HuH-7.5 (cell line): Measurements from ENCODE around the gene ANXA2.
"Not testable (repeated sequence)": the region's sequence is repeated elsewhere in the genome, so short reads cannot be mapped to it uniquely, and the experiment has no call there.

ENCODE experiments used
- DNase-seq: peaks from one replicate; pipeline ENCODE4 v3.0.0; 2011; ENCODE audit warnings: low spot score

The ANXA2 gene

DNA sequence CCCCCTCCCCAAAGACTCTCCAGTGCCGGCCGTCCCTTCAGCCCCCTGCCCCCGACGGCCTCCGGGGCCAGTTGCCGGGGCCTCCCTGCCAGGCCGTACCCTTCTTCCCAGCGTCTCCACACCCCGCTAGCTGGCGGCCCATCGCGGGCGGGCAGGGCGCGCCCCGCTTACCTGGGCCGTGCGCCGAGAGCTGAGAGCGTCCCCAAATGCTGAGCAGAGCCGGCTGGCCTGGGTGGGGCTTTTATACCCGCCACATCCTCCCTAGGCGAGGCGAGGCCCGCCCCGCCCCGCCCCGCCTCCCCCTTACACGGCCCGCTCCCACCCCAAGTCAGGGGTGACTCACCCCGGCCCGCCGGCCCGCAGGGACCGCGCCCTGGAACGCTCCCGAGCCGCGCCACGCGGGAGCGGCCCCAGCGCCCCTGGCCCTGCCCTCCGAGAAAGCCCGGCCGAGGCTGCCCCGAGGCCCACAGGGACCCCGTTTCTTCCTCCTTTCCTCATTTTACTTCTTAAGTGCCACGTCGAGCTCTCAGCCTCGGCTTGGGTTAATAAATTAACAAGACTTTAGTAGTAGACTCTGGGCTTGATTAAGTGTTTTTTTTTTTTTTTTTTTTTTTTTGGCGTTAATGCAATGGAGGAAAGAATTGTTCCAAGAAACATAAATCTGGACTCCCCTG, at the start of gene ANXA2:
Gene ANXA2, minus strand, starts transcription at position 215 of the 674 bp plus-strand sequence. CDS start 11,911 bp downstream, outside the sequence.
- peak; percentile 70 for DNase-seq

DNA sequence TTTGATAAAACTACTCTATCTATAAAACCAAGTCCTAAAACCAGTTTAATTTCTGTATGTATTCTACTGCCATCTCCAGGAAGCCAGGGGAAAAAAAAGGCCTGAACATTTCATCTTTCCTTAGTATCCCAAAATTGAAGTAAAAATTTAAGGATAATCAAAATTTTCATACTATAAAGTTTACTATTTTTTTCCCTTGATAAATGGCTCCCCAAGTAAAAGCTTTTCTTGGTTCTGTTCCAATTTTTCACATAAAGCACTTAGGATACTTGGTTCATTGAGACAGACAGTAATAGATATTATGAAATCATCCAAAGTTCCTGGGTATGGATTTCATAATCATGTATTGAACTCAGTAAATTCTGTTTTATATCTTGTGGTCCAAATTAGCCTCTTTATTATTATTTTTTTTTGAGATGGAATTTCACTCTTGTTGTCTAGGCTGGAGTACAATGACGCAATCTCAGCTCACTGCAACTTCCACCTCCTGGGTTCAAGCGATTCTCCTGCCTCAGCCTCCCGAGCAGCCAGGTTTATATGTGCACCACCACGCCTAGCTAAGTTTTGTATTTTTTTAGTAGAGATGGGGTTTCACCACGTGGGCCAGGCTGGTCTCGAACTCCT, 46.6 kb upstream of the ANXA2 start:
- DNase-seq: no peak

DNA sequence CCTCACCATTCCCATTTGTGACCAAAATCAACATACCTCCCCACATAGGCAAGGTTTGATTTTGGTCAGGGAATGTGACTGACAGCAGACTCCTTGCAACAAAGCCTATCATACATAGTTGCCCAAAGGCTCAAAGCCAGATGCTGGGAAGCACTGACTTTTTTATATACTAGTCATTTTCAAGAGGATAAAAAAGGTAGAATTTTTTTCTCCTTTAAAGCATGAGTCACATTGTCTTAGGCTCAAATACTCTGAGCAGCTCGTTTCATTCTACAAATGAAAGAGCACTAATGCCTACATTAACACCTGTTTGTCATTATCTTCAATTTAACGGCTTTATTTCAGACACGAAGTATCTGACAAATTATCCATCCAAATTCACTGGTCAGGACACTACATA, 45.0 kb upstream of the ANXA2 start:
- DNase-seq: no peak

DNA sequence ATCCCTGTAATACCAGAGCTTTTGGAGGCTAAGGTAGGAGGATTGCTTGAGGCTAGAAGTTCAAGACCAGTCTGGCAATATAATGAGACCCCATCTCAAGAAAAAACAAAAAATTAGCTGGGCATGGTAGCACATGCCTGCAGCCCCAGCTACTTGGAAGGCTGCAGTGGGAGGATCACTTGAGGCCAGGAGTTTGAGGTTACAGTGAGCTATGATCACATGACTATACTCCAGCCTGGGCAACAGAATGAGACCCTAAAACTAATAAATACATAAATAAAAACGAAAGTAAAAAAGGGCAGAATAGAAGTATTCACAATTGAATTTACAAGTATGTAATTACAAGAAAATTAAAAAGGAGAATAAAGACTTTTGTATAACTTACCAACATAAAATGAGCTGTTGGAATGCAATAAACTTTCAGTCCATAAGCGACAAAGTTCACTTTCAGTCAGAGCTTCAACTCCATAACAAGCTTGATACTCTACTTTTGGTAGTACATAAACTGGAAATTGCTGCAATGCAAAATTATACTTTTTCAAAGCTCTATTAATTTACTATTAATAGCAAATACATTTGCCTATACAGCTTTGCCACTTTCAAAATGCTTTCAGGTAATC, 44.4 kb upstream of the ANXA2 start:
- no peak for DNase-seq

DNA sequence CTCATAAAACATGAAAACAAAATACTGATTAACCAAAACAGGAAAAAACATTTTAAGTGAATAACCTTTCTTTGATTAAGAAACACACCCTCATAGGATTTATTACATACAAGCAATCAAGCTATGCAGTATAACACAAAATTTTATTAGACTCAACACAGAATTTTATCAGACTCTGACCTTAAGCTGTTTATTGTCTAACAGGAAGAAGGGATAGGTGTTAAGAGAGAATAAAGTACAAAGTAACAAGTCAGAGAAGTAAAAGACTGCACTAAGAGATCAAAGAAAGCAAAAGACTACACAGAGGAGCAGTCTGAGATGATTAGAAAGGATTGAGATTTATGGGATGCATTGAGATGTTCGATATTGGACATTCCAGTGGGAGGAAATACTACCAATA, 43.5 kb upstream of the ANXA2 start:
- DNase-seq: no peak

DNA sequence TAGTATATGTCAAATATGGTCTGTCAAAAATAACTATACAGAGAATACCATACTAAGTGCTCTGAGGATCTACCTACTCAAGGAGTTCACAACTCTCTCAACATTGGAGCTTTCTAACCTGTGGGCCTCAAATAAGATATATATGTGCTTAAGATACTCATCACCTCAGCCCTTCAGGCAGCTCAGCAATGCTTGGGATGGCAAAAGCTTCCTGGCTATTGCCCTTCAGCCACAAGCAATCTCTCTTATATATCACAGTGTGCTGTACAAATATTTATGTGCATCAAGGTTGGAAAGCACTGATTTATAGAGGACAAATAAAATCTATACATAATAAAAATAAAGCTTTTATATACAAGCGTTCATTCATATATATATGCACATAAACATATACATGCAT, 40.9 kb upstream of the ANXA2 start:
- no peak for DNase-seq

- no peak for DNase-seq
Observed at GRCh38 chr15:60428935-60429334, 31.1 kb upstream of the ANXA2 start.

- DNase-seq: no peak
Observed at GRCh38 chr15:60426870-60427508, 29.2 kb upstream of the ANXA2 start.

- DNase-seq: no peak
Observed at GRCh38 chr15:60425461-60425860, 27.7 kb upstream of the ANXA2 start.

GRCh38 chr15:60424006-60424405, 26.2 kb upstream of the ANXA2 start:
- no peak for DNase-seq

DNA sequence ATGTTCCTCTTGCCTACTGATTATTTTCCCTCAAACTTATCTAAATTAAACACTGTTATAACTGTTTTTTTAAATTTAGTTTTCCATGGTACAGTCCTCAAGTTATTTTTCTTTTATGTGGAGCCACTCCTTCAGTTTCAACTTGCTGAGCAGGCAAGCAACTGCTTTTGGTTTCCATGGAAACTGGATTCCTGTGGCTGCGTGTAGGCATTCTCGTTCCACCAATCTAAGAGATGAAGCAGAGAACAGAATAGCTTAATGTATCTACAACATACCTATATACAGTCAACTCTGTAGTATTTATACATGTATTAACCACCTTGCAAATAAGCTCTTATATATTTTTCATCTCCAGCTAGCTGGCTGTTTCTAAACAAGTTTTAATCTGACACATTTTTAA, 25.8 kb upstream of the ANXA2 start:
- DNase-seq: no peak

GRCh38 chr15:60421544-60421943, 23.8 kb upstream of the ANXA2 start:
- DNase-seq: no peak

- no peak for DNase-seq
Observed at GRCh38 chr15:60420203-60420716, 22.5 kb upstream of the ANXA2 start.

DNA sequence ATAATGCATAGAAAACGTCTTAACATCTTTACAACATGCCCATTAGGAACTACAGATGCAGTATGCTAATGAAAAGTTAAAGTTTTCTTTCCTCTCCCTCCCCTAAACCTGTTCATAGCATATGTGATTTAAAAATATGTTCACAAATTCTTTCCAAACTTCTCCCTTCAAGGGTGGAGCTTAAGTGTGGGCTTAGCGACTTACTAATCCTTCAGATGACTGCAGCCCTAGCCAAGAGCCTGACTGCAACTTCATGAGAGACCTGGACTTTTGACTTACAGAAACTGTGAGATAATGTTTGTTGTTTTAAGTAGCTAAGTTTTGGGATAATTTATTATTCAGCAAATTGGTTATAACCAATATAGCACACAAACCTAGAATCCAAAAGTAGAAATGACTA, 22.0 kb upstream of the ANXA2 start:
- no peak for DNase-seq

GRCh38 chr15:60418096-60418495, 20.3 kb upstream of the ANXA2 start:
- DNase-seq: no peak

DNA sequence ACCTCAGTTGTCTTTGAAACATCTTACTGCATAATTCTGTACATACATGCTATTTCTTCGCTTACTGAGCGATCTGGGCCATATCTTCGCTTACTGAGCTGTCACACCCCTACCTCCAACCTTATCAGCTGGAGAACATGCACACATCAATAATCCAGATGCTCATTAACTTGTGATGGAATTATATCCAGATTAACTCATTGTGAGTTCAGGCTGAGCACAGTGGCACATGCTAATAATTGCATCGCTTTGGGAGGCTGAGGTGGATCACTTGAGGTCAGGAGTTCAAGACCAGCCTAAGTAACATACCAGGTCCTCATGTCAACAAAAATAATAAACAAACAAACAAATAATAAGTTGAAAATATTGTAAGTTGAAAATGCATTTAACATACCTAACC, 19.3 kb upstream of the ANXA2 start:
- DNase-seq: no peak

DNA sequence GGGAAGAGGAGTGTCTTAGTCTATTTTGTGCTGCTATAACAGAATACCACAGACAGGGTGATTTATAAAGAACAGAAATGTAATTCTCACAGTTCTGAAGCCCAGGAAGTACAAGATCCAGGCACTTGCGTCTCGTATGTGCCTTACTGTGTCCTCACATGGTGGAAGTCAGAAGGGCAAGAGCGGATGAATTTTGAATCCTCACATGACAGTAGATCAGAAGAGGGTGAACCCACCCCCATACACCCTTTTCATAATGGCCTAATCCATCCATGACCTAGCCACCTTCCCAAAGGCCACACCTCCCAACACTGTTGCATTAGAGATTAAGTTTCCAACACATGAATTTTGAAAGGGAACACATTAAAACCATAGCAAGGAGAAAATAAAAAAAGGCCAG, 18.7 kb upstream of the ANXA2 start:
- no peak for DNase-seq

GRCh38 chr15:60414016-60414682, 16.4 kb upstream of the ANXA2 start:
- DNase-seq: no peak

DNA sequence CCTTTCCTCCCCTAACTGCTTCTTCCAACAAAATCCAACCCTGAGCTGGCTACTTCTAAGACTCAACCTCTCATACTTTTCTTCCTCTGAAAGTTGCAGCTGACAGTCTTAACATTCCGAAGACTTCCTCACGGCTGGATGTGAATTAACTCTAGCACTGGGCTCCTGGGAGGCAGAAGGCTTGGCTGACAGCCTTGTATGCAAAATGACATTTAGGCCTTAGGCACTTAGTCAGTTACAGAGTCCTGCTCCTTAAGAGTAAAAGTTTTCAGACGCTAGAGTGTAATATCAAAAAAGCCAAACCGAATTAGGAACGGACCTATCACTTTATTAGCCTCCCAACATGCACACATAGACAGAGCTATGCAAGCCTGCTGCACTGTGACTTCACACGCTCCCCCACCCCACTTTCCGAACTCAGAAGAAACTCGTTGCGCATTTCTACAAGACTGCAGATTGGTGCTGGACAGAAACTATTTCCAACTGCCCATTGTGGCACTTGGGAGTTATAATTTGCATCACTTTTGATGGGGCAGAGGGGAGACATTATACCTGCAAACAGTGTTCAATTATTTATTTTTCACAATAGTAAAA, 15.5 kb upstream of the ANXA2 start:
- no peak for DNase-seq

- not testable (repeated sequence) for DNase-seq
Observed at GRCh38 chr15:60412807-60413206, 15.0 kb upstream of the ANXA2 start.

- no peak for DNase-seq
Observed at GRCh38 chr15:60411774-60412425, 14.1 kb upstream of the ANXA2 start.
